ENCODE measurements around the gene CCDC178. TPM values are rescaled to one million over a fixed set of nuclear protein-coding genes. Genes with fewer than 3 reads are reported as not detected.

CCDC178 gene
- total RNA-seq, 2 experiments from 2014 or later: not detected

GRCh38 chr18:32937597-32937996 is 502.9 kb downstream of the CCDC178 start:
- Mint-ChIP-seq H3K4me3 (no peak overlapping the region), H3K4me1 (ENCODE audit: low read depth) (no peaks in the 10 kb centered on the region), H3K27ac (no peak overlapping the region), H3K36me3 (no peaks in the 10 kb centered on the region), H3K27me3 (no peaks in the 10 kb centered on the region), H3K9me3 (peaks cover 7% of the 10 kb centered on the region)
- CTCF ChIA-PET: no interaction called here
- DNase-seq: no peak
- intact Hi-C loops (cut with micrococcal nuclease): no loop called here
- POLR2A ChIA-PET: no interaction called here

- no peak overlapping the region for H3K4me3 Mint-ChIP-seq
- peaks cover 7% of the 10 kb centered on the region for H3K9me3 Mint-ChIP-seq
- POLR2A ChIA-PET: no interaction called here
- H3K36me3 Mint-ChIP-seq: no peaks in the 10 kb centered on the region
- DNase-seq: no peak
- intact Hi-C loops (cut with micrococcal nuclease): no loop called here
- no peaks in the 10 kb centered on the region for H3K4me1 Mint-ChIP-seq (ENCODE audit: low read depth)
- no peak overlapping the region for H3K27ac Mint-ChIP-seq
- no peaks in the 10 kb centered on the region for H3K27me3 Mint-ChIP-seq
- CTCF ChIA-PET: no interaction called here
Observed at GRCh38 chr18:32937066-32937465, 503.5 kb downstream of the CCDC178 start.

- intact Hi-C loops (cut with micrococcal nuclease): loop anchor here (5.0 kb wide), 1 partner anchor 222 kb away; no protein-coding TSS in a partner anchor
- no peak for DNase-seq
- Mint-ChIP-seq H3K36me3 (no peaks in the 10 kb centered on the region), H3K27me3 (no peaks in the 10 kb centered on the region), H3K4me3 (no peak overlapping the region), H3K9me3 (peaks cover 7% of the 10 kb centered on the region), H3K4me1 (ENCODE audit: low read depth) (no peaks in the 10 kb centered on the region), H3K27ac (no peak overlapping the region)
- ChIA-PET POLR2A (no interaction called here), CTCF (no interaction called here)
Observed at GRCh38 chr18:32934201-32934600, 506.3 kb downstream of the CCDC178 start.

GRCh38 chr18:32930695-32931301 is 509.7 kb downstream of the CCDC178 start:
- Mint-ChIP-seq H3K9me3 (no peaks in the 10 kb centered on the region), H3K4me1 (ENCODE audit: low read depth) (no peaks in the 10 kb centered on the region), H3K27ac (no peak overlapping the region), H3K36me3 (no peaks in the 10 kb centered on the region), H3K27me3 (no peaks in the 10 kb centered on the region), H3K4me3 (no peak overlapping the region)
- no peak for DNase-seq
- ChIA-PET CTCF (interaction anchor here (0.6 kb wide), 1 partner anchor 200 kb away, joined by 3 read pairs; no protein-coding TSS in a partner anchor), POLR2A (no interaction called here)
- intact Hi-C loops (cut with micrococcal nuclease): loop anchor here (5.0 kb wide), 1 partner anchor 218 kb away; no protein-coding TSS in a partner anchor

- Mint-ChIP-seq H3K27ac (no peak overlapping the region), H3K36me3 (no peaks in the 10 kb centered on the region), H3K27me3 (no peaks in the 10 kb centered on the region), H3K9me3 (no peaks in the 10 kb centered on the region), H3K4me1 (ENCODE audit: low read depth) (no peaks in the 10 kb centered on the region), H3K4me3 (no peak overlapping the region)
- ChIA-PET CTCF (no interaction called here), POLR2A (no interaction called here)
- intact Hi-C loops (cut with micrococcal nuclease): no loop called here
- no peak for DNase-seq
Observed at GRCh38 chr18:32929213-32929612, 511.3 kb downstream of the CCDC178 start.

- ChIA-PET POLR2A (no interaction called here), CTCF (no interaction called here)
- Mint-ChIP-seq H3K9me3 (no peaks in the 10 kb centered on the region), H3K4me3 (no peak overlapping the region), H3K36me3 (no peaks in the 10 kb centered on the region), H3K4me1 (ENCODE audit: low read depth) (no peaks in the 10 kb centered on the region), H3K27ac (no peak overlapping the region), H3K27me3 (no peaks in the 10 kb centered on the region)
- intact Hi-C loops (cut with micrococcal nuclease): no loop called here
- no peak for DNase-seq
Observed at GRCh38 chr18:32922951-32923430, 517.5 kb downstream of the CCDC178 start.

- intact Hi-C loops (cut with micrococcal nuclease): no loop called here
- CTCF ChIA-PET: no interaction called here
- H3K4me1 Mint-ChIP-seq (ENCODE audit: low read depth): no peaks in the 10 kb centered on the region
Observed at GRCh38 chr18:32920796-32921787, 519.4 kb downstream of the CCDC178 start.

GRCh38 chr18:32919799-32920198 is 520.7 kb downstream of the CCDC178 start:
- no peaks in the 10 kb centered on the region for H3K4me1 Mint-ChIP-seq (ENCODE audit: low read depth)
- ChIA-PET CTCF (no interaction called here), POLR2A (no interaction called here)
- no peak overlapping the region for H3K4me3 Mint-ChIP-seq
- no peak for DNase-seq
- H3K36me3 Mint-ChIP-seq: no peaks in the 10 kb centered on the region
- H3K27ac Mint-ChIP-seq: no peak overlapping the region
- H3K27me3 Mint-ChIP-seq: no peaks in the 10 kb centered on the region
- H3K9me3 Mint-ChIP-seq: peaks cover 2% of the 10 kb centered on the region
- intact Hi-C loops (cut with micrococcal nuclease): loop anchor here (5.0 kb wide), 1 partner anchor 207 kb away; no protein-coding TSS in a partner anchor

More at GRCh38 chr18:32920796-32921787, 519.4 kb downstream of the CCDC178 start:
- H3K36me3 Mint-ChIP-seq: no peaks in the 10 kb centered on the region
- no peak for DNase-seq
- no peak overlapping the region for H3K27ac Mint-ChIP-seq
- POLR2A ChIA-PET: no interaction called here
- H3K27me3 Mint-ChIP-seq: no peaks in the 10 kb centered on the region
- no peak overlapping the region for H3K4me3 Mint-ChIP-seq
- peaks cover 2% of the 10 kb centered on the region for H3K9me3 Mint-ChIP-seq

- POLR2A ChIA-PET: no interaction called here
- Mint-ChIP-seq H3K4me1 (ENCODE audit: low read depth) (no peaks in the 10 kb centered on the region), H3K27me3 (no peaks in the 10 kb centered on the region), H3K27ac (no peak overlapping the region), H3K9me3 (peaks cover 2% of the 10 kb centered on the region), H3K4me3 (no peak overlapping the region), H3K36me3 (no peaks in the 10 kb centered on the region)
- CTCF ChIA-PET: interaction anchor here (0.6 kb wide), 1 partner anchor 123 kb away, joined by 3 read pairs; no protein-coding TSS in a partner anchor
- no peak for DNase-seq
- intact Hi-C loops (cut with micrococcal nuclease): loop anchor here (5.0 kb wide), 1 partner anchor 206 kb away; no protein-coding TSS in a partner anchor
Observed at GRCh38 chr18:32918692-32919250, 521.8 kb downstream of the CCDC178 start.

- intact Hi-C loops (cut with micrococcal nuclease): loop anchor here (5.0 kb wide), 1 partner anchor 203 kb away; no protein-coding TSS in a partner anchor
- no peaks in the 10 kb centered on the region for H3K27me3 Mint-ChIP-seq
- peaks cover 2% of the 10 kb centered on the region for H3K9me3 Mint-ChIP-seq
- ChIA-PET POLR2A (no interaction called here), CTCF (no interaction called here)
- no peaks in the 10 kb centered on the region for H3K36me3 Mint-ChIP-seq
- no peak overlapping the region for H3K27ac Mint-ChIP-seq
- no peaks in the 10 kb centered on the region for H3K4me1 Mint-ChIP-seq (ENCODE audit: low read depth)
- no peak for DNase-seq
- H3K4me3 Mint-ChIP-seq: no peak overlapping the region
Observed at GRCh38 chr18:32915516-32915915, 525.0 kb downstream of the CCDC178 start.

GRCh38 chr18:32911660-32912284 is 528.7 kb downstream of the CCDC178 start:
- no peaks in the 10 kb centered on the region for H3K4me1 Mint-ChIP-seq (ENCODE audit: low read depth)
- no peak overlapping the region for H3K4me3 Mint-ChIP-seq
- H3K9me3 Mint-ChIP-seq: peaks cover 5% of the 10 kb centered on the region
- DNase-seq: no peak
- no peaks in the 10 kb centered on the region for H3K27me3 Mint-ChIP-seq
- H3K36me3 Mint-ChIP-seq: no peaks in the 10 kb centered on the region
- intact Hi-C loops (cut with micrococcal nuclease): no loop called here
- POLR2A ChIA-PET: no interaction called here
- CTCF ChIA-PET: no interaction called here
- H3K27ac Mint-ChIP-seq: no peak overlapping the region
